Esophagus muscularis mucosa (tissue), 4 donors: ENCODE data around the gene WAC.
"Not testable (repeated sequence)": the region's sequence is repeated elsewhere in the genome, so short reads cannot be mapped to it uniquely, and the experiment has no call there.

ENCODE experiments used
- CTCF ChIP-seq, 3 experiments: fragments of 200-600 bp in 2 of 3; fragments of 450-650 bp in 1 of 3; sonication (generic) in 2 of 3; IDR thresholded peaks; one replicate each; pipeline ENCODE4 v1.5.1; 2017 to 2019; ENCODE audit warnings: antibody characterized with exemption in 3 of 3, mild to moderate bottlenecking in 2 of 3, moderate library complexity in 1 of 3
- EP300 ChIP-seq: sonication (generic); formaldehyde crosslinking; IDR thresholded peaks from one replicate; pipeline ENCODE4 v1.6.1; 2017; ENCODE audit warnings: antibody characterized with exemption
- POLR2A ChIP-seq: fragments of 450-650 bp; IDR thresholded peaks from one replicate; pipeline ENCODE4 v1.6.1; 2017; ENCODE audit warnings: antibody characterized with exemption, moderate library complexity, mild to moderate bottlenecking, low read depth
- POLR2AphosphoS5 ChIP-seq, 2 donors: sonication (generic); formaldehyde crosslinking; IDR thresholded peaks; one replicate each; pipeline ENCODE4 v1.6.1; 2017; ENCODE audit warnings: antibody characterized with exemption in 2 of 2

- TF ChIP-seq CTCF (IDR thresholded peaks at IDR 0.05); POLR2A; EP300; POLR2AphosphoS5 (IDR thresholded peaks at IDR 0.05): not testable (repeated sequence)
Observed at GRCh38 chr10:28500203-28500602, 32.7 kb upstream of the WAC start.
